Renal cortex interstitium (tissue), 15 donors: ENCODE results near the gene SPAM1. TPM values are rescaled to one million over a fixed set of nuclear protein-coding genes. Genes with fewer than 3 reads are reported as not detected.
"Not testable (repeated sequence)": the region's sequence is repeated elsewhere in the genome, so short reads cannot be mapped to it uniquely, and the experiment has no call there.

ENCODE experiments used
- DNase-seq, 11 donors: peaks; one replicate each; pipeline ENCODE4 v3.0.0-alpha.2; 2013; ENCODE audit warnings: low read depth in 9 of 11, low spot score in 4 of 11; ENCODE audit errors: extremely low read depth in 1 of 11
- long read RNA-seq, 16 experiments: transcript quantifications; one replicate each; lab custom pipeline, GENCODE V29; 2026
- polyA plus RNA-seq, 3 donors: library from polyadenylated mRNA; unstranded; fragments of 120-200 nt; gene quantifications; one replicate each; pipeline ENCODE4 v1.2.1, GENCODE V29; 2013; ENCODE audit not compliant: insufficient read length in 3 of 3

The SPAM1 gene, protein sequence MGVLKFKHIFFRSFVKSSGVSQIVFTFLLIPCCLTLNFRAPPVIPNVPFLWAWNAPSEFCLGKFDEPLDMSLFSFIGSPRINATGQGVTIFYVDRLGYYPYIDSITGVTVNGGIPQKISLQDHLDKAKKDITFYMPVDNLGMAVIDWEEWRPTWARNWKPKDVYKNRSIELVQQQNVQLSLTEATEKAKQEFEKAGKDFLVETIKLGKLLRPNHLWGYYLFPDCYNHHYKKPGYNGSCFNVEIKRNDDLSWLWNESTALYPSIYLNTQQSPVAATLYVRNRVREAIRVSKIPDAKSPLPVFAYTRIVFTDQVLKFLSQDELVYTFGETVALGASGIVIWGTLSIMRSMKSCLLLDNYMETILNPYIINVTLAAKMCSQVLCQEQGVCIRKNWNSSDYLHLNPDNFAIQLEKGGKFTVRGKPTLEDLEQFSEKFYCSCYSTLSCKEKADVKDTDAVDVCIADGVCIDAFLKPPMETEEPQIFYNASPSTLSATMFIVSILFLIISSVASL
- not detected for polyA plus RNA-seq
- long read RNA-seq, donor 1: 0 reads
- long read RNA-seq, donor 2: 0 reads
- long read RNA-seq, donor 3: 0 reads
- long read RNA-seq, donor 4: 0 reads
- long read RNA-seq, donor 5: 0 reads
- long read RNA-seq, donor 6: 0 reads
- long read RNA-seq, donor 7: 0 reads
- long read RNA-seq, donor 8: 0 reads
- long read RNA-seq, donor 9: 0 reads
- long read RNA-seq, donor 10: 0 reads
- long read RNA-seq, donor 11: 0 reads
- long read RNA-seq, donor 12: 0 reads
- long read RNA-seq, donor 13: 0 reads
- long read RNA-seq, donor 14: 0 reads
- long read RNA-seq, donor 15: 0 reads
- long read RNA-seq, donor 16: 0 reads

DNA sequence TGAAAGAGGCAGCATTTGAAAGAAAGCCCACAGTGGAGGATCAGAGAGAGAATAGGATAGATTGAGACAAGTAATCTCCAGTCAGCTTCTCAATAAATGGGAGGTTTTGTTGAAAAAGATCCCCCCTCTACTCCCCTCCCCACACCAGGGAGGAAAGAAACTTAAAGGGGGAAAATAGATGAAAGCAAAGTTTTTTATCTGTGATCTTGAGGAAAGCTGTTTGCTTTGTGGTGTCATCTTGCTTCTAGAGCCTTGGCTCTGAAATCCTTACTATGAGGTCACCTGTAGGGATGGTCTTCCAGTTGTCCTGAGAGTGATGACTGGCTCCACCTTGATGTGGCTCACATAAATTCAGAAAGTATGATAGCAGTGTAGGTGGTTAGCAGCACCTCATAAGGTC is at the start of gene SPAM1:
Gene SPAM1 (plus strand): TSS at position 301 of the 400 bp plus-strand sequence. CDS start 28,330 bp downstream, outside the sequence.
- no peak for DNase-seq

DNA sequence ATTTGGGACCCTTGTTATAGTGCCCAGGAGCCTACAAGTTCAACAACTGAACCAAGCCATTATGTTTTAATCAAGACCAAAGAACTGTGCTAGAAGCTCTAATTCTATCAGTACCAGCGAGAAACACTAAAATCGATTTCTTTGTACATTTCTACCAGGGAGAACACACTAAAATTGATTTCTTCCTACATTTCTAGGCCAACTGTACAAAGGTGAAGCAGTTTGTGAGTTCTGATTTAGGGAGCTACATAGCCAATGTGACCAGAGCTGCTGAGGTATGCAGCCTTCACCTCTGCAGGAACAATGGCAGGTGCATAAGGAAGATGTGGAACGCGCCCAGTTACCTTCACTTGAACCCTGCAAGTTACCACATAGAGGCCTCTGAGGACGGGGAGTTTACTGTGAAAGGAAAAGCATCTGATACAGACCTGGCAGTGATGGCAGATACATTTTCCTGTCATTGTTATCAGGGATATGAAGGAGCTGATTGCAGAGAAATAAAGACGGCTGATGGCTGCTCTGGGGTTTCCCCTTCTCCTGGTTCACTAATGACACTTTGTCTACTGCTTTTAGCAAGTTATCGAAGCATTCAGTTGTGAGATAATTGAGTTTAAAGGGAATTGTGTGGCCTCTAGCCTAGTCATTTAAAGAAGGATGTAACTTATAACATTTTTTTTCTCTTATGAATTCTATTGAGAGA is 48.3 kb upstream of the SPAM1 start:
- DNase-seq: no peak

DNA sequence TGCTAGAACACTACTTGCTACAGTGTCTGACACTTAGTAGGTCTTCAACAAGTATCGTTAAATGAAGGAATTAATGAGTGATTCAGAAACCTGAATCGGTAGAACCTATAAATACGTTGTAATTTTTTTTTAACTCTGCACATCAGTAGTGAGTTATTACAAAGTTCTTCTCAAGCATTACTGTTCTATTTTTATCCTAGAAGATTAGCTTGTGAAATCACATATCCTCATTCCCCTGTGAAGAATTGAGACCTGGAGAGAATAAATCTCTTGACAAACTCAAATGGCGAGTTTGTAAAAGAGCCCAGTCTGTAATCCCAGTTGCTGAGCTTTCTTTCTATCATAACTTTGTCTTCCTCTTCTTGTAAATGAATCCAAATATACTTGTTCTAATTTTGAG is 45.4 kb upstream of the SPAM1 start:
- no peak for DNase-seq

DNA sequence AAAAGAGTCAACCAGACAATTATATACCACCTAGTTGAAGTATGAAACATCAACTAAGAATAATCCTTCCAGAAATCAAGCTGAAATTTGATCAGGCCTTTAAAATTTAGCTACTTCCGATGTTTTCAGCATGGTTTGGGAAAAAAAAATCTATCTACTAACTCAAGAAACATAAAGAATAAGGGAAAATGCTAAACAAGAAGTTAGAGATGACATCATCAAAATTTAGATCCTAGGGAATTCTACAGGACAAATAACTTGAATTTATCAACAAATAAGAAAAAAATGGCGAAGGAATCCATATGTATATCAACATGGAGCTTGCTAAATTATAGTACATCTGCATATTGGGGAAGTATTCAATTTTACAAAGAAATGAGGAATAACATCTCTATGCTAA is 43.7 kb upstream of the SPAM1 start:
- no peak for DNase-seq

DNA sequence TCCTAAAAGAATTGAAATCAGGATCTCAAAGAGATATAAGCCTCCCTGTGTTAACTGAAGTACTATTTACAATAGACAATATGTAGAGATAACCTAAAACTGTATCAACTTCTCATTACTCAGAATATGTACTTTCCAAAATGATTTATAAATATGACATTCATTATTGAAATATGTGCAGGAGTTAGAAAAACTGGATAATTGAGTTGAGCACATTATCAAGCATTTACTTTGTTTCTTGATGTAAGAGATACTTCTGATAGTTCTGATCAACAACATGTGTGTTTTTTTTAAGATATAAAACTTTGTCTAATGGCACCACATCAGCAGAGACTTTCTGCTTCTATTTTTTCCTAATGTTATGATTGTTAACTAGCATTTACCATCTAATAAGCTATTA is 41.9 kb upstream of the SPAM1 start:
- no peak for DNase-seq

DNA sequence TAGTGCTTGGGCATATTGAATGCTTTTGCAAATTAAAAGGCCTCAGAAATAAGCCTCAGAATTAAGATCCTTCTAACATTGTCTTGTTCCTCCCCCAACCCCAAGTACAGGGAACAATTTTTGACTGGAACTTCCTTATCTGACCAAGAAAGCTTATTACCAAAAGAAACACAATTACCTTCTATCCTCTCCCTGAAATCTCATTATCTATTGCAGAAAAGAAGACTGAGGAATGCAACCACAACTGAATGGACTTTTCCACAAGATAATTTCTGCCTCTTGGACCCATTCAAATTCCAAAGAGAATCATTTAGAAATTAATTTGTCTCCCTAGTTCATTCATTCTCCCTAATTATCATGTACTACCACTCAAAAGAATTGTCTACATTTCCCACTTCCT is 36.8 kb upstream of the SPAM1 start:
- DNase-seq: no peak

DNA sequence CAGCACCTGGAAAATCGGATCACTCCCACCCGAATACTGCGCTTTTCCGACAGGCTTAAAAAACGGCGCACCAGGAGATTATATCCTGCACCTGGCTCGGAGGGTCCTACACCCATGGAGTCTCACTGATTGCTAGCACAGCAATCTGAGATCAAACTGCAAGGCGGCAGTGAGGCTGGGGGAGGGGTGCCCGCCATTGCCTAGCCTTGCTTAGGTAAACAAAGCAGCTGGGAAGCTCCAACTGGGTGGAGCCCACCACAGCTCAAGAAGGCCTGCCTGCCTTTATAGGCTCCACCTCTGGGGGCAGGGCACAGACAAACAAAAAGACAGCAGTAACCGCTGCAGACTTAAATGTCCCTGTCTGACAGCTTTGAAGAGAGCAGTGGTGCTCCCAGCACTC is 30.3 kb upstream of the SPAM1 start:
- DNase-seq: not testable (repeated sequence)

DNA sequence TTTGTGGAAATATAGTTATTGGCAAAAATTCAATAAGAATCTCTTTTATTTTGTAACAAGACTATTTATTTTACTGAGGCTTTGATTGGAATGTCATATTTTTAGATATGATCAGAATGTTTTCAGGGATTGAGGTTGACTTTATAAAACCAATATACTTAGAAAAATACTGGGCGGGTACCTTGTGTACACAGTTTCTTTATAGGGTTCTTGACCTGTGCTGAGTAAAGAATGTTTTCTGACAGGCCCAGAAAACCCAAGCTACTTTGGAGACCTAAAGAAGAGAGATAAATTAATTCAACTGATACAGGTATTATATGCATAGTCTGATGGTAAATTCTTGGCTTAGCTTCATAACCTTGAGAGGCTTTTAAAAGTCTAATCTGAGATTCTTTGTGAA is 23.9 kb upstream of the SPAM1 start:
- DNase-seq: no peak

DNA sequence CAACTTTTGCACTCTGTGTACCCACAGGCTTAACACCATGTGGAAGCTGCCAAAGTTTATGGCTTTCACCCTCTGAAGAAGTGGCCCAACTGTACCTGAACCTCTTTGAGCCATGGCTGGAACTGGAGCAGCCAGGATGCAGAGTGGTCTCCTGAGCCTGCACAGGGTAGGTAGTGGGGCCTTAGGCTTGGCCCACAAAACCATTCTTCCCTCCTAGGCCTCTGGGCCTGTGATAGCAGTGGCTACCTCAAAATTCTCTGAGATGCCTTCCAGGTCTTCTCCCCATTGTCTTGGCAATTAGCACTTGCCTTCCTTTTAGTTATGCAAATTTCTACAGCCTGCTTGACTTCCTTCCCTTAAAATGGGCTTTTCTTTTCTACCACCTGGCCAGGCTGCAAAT is 19.3 kb upstream of the SPAM1 start:
- no peak for DNase-seq

DNA sequence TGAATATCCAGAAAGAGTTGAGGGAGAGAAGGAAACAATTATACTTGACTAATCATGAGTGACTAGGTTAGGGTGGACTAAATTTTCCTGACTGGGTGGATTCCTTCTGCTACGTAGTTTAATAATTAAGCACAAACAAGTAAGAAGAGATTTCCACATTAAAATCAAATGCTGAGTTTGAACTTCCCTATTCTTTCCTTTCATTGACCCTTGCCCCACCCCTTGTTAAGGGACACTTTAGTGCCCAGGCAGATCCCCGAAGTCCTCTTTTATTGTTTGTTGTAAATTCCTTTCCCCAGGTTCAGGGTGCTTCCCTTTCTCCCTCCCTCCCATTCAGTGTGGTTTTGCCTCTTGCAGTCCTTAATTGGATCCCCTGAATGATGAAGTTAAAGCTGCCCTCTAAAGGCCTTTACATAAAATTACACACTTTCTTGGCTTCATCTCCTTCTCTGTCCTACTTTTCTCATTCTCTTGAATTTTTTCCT is 8.8 kb upstream of the SPAM1 start:
- peak in 10 of 11 donors; percentile 1 to 39 (median 10) for DNase-seq

DNA sequence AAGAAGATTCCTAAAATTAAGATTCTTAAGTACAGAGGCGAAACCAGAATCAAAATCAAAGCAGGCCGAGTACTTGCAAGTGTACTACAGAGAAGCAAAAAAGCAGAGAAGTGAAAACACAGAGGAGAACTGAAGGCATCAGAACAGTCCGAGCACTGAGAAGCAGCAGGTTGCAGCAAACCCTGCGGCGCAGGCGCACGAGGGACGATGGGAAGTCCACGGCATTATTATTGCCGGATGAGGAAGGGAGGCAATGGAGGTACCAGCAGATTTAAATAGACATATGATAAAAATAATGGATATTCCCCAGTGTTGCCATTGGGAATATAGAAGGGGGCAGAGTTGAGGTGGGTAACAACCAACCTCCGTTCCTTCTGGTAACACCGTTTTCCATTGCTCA is 7.2 kb upstream of the SPAM1 start:
- no peak for DNase-seq

DNA sequence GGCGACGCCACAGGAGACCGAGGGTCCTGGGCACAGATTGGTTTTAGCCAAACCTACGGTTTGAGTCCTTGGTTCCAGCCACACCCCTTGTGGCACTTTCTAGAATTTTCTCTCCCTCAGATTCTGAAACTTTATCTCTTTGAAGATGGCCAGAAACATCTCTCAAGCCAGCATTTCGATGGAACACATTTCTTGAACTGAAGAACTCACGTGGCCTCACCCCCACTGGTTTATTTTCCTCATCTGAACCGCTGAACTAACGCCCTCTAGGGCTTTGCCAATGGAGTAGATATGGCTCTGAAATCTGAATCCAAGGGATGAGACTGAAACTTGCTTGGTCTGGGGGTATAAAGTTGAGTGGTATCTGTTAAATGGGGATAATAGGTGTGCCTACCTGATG is 6.7 kb upstream of the SPAM1 start:
- DNase-seq: no peak

DNA sequence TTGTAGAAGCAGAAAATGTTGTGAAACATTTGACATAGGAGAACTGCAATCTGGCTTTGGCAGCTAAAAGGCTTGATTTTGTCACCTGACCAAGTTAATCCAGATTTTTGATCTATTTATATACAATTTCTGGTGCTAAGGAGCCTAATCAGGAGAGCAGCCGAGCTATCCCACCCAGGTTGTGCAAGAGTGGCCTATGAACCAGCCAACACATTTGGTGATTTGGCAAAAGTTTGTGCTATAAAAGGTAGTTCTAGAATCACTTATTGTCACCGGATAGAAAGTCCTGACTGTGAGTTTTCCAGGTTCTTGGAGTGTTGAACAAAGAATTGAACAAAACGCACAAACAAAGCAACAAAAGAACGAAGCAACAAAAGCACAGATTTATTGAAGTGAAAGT is 1.4 kb upstream of the SPAM1 start:
- DNase-seq: no peak

DNA sequence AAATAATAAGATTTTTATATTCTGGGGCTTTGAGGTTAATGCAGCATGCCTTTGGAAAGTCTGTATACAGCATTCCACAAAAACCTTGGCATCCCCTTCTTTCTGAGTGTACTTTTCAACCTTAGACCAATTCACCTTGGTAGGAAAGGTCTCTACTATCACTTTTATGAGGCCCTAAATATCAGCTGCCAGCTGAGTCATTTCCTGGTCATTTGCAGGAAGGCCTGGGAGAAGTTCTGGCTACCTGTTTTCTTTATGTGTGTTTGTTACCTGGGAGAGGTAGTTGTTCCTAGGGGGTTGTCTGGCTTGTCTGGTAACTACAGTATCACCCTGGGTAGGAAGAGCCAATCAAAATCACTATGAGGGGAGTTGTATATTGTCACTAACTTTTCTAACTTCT is 4.1 kb downstream of the SPAM1 start:
- no peak for DNase-seq

DNA sequence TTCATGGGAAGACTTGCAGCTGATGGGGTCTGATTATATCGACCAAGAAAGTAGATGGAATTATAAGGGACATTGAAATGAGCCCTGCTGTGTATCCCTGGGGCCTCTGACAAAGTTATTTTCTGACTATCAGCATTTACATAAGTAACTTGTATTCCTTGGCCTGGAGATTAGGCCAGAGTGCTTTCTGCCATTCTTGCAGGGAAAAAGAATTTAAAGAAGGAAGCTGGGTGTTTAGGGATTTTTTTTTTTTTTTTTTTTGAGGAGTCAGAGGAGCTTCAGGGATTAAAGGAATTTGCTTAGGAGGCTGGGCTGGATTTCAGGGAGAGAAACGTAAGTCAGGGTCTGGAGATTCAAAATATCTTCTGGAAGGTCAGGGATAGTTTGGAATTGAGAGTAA is 4.6 kb downstream of the SPAM1 start:
- DNase-seq: no peak

DNA sequence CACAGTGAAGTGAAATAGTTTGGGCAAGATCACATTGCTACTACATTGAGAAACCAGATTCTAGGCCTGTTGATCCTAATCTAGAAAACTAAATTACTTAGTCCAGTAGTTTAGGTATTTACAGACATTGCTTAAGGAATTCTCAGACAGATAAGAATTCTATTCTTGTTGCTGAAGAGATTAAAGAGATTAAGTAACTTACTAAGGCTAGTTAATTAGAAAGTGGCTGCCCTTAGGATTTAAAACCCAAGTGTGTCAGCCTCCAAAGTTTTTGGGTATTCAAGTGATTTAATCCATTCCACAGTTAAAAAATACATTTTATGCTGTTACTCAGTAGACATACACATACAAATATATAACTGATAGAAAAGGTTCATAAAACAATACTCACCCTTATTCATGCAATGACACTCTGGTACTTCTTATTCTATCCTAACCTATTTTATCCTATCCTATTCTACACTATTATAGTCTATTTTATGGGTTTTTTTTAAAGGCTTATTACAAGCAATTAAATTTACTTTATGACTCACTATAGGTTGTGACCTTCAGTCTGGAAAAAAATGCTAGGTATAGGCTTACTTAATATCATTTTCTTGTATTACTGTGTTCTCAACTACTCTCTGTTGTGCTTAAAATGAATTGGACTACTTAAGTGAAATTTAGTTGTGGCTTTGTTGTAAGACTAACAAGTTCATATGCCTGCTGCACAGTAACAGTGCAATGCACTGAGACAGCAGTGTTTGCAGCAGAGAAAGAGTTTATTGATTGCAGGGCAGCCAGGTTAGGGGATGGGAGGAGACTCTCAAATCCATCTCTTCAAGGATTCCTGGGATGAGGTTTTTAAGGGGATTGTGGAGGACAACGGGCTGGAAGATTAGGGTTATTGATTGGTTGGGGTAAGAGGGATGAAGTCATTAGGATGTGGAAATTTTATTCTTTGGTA is 10.7 kb downstream of the SPAM1 start:
- no peak for DNase-seq

DNA sequence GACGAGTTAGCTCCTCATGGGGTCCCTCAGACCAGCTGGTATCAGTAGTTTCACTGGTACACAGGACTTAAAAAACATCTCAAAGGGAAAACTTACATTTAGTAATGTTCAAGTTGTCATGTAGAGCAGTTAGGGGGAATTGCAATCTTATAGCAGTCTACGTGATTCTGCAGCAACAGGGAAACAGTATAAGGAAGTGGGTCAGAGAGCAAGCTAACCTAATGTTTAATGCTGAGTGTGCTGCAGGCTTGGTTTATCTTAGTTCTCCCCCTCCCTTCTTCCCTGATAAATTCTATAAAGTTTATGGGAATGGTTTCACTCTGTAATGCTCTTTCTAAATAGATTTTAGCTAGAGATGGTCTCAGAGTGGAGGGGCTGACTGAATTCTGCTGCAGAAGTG is 11.3 kb downstream of the SPAM1 start:
- DNase-seq: no peak

DNA sequence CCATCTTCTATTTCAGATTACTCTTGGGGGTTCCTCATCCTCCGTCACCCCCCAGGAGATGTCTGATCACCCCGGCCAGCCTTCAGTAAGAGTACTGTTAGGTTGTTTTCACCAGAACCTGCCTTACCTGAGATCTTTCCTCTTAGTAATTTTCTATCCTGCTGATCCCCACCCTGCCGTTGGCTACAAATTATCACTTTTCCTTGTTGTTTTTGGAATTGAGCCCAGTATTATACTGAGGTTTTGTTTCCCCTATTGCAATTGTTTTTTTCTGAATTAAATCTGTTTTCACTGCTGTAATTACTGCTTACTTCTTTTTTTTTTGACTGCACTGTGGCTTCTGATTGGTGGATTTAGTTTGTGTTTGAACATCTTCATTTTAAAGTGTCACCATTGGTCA is 14.7 kb downstream of the SPAM1 start:
- no peak for DNase-seq
